Measurements from ENCODE around the gene RBM34.
"Not testable (repeated sequence)": the region's sequence is repeated elsewhere in the genome, so short reads cannot be mapped to it uniquely, and the experiment has no call there.

The RBM34 gene

DNA sequence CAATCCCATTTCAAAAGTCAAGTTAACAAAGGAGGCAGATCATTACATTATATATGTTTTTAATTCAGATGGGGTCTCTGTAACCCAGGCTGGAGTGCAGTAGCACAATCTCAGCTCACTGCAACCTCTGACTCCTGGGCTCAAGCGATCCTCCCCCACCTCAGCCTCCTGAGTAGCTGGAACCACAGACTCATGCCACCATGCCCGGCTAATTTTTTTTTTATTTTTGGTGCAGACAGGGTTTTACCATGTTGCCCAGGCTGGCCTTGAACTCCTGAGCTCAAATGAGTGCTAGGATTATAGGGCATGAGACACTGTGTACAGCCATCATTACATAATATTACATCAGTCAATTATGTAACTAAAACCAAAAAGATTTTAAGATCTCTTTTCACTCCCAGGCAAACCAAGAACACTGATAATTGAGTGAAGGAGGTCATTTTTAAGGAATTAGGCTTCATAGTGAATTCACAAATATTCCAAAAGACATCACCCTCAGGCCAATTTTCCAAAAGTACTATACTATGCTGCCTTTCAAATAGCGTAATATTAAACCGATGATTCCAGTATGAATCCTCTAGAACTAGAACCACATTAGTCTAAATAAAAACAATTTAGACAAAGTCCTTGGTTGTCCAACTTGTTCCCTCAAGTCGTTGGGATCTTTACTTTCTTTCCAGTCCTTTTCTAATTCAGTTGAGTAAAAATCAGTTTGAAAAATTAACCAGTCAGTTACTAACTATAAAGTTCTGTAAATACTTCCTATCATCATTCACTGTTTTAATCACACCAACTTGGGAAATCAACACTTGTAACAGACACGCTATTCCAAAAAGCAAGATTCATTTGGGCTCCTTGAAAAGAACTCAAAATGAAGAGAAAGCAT lies 48.5 kb downstream of the RBM34 start:
- DNase-seq: no peak

DNA sequence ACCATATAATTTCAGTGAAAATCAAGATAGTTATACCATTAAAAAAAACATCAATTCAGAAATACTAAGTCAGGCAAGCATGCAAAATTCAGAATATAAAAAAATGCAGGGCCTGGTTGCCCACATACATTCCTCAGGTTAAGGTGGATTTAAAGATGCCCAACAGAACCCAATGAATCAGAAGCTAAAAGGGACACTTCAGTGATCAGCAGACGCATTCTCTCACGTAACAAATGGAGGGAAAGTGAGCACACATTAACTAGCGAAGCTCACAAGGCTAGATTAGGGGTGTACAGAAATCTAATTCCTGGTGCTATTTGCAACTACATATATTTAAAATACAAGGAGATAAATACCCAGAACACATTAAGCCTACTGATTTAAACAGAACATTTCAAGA lies 49.9 kb downstream of the RBM34 start:
- no peak for DNase-seq

DNA sequence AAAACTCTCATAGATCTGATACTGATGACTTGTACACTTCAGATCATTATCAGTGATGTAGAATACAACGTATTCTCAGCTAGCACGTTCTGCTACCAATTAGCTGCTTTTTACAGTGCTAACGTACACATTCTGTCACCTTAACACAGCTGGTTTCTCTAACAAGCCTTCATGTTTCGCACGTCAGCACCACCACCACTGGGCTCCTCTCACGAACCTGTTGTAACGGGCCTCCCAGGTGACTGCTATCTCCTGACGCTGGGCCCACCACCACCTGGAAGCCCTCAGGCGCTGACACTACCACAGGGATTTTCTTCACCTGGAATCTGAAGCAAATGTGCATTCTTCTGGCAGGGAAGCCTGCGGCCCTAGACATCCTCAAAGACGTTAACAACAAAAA lies 52.2 kb downstream of the RBM34 start:
- DNase-seq: no peak

DNA sequence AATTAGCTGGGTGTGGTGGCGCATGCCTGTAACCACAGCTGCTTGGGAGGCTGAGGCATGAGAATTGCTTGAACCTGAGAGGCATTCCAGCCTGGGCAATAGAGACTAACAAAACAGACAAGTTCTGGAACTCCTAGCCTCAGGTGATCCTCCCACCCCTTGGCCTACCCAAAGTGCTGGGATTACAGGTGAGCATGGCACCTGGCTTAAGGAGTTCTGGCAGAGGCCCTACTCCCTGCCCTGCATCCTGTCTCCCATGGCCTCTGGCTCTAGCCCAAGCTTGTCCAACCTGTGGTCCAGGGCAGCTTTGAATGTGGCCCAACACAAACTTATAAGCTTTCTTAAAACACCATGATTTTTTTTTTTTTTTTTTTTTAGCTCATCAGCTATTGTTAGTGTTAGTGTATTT lies 52.9 kb downstream of the RBM34 start:
- no peak for DNase-seq

DNA sequence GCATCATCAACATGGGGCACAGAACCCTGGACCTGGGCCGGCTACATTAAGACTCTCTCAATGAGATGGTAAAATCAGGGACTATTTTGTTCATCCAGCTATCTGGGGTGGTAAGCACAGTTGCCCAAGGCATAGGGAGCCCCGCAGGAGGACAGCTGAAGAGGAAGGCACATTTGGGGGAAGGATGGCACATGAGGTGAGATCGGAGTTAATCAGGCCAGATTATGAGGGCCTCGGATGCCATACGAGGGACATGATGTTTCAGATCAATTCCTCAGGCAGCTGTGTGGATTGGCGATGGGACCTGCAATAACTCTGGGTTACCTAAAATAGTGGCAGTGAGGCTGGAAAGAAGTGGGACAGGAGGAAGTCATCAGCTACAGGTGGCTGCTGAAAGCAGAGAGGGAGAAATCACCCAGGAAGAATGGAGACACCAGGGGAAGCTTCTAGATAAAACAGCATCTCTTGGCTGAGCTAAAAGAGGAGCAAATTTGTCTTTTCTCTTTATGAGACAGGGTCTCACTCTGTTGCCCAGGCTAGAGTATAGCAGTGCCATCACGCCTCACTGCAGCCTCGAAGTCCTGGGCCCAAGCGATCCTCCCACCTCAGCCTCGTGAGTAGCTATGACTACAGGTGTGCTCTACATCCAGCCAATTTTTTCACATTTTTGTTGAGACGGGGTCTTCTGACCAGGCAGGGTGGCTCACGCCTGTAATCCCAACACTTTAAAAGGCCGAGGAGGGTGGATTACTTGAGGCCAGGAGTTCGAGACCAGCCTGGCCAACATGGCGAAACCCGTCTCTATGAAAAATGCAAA lies 53.5 kb downstream of the RBM34 start:
- DNase-seq: no peak

DNA sequence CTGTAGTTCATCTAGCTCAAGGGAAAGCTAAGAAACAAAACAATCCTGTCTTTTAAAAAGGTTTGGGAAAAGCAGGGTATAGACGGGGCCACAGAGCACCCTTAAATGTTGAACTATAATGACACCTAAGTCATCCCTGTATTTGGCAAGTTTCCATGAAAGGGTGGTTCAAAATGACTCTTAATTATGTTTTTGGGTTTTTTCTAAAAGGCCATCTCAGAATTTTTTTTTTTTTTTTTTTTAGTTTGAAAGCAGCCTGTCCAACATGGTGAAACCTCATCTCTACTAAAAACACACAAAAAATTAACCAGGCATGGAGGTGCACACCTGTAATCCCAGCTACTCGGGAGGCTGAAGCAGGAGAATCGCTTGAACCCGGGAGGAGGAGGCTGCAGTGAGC lies 54.6 kb downstream of the RBM34 start:
- no peak for DNase-seq

DNA sequence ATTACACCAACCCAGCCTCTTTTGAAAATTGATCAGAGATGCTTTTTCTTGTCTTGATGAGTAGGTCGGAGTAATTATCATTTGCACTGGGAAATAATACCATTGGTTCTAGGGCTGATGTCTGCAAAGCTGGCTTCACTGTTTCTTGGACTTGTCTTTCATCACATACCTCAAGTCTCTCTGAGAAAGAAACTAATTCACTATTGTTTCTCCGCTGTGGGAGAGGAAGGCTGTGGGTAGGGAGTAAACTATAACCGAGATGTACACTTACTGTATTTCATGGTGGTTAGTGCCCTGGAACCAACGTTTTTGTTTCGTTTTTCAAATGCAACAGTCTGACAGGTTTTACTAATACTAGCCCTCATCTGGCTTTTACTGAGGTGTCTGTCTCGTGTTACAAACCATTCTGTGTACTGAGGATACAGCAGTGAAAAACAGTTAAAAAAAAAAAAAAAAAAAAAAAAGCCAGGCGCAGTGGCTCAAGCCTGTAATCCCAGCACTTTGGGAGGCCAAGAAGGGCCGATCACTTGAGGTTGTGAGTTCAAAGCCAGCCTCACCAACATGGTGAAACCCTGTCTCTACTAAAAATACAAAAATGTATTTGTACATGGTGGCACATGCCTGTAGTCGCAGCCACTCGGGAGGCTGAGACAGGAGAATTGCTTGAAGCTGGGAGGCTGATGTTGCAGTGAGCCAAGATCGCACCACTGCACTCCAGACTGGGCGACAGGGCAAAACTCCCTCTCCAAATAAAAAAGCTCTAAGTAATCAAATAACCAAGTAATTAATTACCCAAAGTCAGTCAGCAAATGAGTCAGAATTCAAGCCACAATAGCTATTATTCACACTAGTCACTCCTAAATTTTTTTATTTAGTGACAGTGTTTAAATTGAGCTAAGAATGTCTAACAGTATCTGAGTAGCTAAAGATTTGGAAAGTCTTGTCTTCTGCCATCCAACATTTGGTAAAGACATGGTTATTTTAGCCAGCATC lies 55.7 kb downstream of the RBM34 start:
- peak; percentile 29 for DNase-seq

DNA sequence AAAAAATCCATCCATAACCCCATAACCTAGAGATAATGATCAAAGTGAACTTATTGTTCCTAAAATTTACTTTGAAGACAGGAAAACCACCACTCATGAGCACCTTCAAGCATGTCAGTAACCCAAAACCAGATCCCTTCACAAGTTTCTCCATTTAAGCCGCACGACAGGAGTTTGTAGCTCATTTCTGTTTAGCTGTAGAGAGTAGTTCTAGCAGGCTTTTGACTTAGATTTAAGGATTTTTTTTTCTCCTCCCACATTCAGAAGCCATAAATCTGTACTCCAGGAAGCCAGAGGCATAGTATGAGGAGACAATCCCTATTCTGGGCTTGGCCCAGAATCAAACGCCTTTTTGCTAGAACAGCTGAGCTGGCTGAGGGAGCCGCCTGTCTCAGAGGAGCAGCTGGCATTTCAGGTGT lies 58.0 kb downstream of the RBM34 start:
- DNase-seq: no peak

DNA sequence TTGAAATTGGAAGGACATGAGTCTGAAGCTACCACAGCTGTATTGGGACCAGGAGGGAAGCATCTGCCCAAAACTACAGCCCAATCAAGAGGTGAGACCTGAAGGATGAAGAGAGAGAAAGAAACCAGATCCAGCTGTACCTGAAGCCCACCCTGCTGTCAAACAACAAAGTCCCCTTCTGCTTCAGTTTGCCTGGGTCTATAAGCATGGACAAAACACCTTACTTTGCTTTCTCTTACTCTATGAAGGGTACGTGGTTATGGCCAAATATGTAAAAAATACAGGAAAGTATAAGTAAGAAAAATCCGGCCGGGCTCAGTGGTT lies 58.8 kb downstream of the RBM34 start:
- DNase-seq: no peak

DNA sequence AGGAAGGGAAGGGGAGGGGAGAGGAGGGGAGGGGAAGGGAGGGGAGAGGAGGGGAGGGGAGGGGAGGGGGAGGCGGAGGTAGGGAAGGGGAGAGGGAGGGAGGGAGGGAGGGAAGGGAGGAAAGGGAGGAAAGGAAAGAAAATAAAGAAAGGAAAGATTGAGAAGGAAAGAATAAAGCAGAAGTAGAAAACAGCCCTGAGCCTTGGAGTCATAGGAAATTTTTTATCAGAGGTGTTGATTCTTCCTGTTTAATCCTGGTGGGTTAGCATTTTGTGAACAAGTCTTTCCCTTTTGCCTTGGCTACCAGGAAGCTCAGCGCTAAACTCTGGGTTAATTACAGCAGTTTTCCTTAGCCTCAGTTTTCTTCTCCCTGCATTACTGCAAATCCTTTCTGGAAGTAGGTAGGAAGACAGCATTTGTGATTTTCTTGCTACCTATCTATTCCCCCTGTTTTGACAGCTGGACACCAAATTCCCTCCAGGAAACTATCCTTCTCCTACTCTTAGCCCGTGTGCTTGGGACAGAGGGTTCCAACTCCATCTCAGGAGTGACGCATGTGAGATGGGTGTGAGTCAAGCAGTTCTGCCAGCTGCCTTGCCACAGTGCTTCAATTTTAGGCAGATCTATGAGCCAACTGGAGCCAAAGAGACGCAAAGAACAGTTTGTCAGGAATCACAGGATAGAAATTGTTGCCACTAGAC lies 59.3 kb downstream of the RBM34 start:
- DNase-seq: no peak

DNA sequence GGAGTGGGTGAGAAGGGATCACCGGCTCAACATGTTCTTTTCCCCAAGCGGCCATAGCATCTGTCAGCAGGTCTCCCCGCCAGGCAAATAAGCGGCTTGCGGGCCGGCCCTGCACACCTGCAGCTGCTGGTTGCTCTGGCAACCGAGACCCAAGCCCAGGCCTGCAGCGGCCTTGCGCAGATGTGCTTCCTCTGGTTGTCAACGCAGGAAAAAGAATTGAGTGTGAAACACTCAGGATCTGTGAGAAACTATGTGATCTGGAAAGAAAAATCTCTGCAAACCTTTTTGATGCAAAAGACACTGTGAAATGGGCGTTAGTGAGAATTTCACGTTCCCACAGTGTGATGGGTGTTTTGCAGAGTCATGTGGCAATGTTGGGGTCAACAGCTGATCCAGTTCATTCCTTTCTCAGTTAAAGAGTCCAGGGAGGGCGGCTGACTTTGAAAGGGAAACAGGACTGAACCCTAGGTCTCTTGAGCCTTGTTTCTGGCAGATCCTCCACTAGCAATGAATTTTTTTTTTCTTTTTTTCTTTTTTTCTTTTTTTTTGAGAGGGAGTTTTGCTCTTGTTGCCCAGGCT lies 60.8 kb downstream of the RBM34 start:
- DNase-seq: no peak

DNA sequence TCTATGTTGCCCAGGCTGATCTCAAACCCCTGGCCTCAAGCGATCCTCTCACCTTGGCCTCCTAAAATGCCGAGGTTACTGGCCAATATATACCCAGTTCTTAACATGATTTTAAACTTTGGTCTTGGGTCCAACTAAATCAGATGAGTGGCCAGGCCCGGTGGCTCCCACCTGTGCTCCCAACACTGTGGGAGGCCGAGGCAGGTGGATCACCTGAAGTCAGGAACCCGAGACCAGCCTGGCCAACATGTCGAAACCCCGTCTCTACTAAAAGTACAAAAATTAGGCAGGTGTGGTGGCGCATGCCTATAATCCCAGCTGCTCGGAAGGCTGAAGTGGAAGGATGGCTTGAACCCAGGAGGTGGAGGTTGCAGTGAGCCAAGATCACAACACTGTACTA lies 62.1 kb downstream of the RBM34 start:
- no peak for DNase-seq

DNA sequence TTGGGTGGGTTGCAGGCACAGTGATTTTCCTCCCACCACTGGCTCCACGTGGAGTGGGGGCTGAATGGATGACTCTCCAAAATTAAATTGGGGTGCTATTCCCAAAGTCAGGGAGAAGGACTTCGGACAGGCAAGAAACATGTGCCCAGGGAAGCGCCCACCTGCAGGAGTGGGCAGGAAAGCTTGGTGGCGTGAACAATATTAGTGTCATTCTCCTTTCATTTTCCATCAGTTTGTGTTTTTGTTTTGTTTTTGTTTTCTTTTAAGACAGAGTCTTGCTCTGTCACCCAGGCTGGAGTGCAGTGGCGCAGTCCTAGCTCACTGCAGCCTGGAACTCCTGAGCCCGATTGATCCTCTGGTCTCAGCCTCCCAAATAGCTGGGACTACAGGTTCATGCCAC lies 62.5 kb downstream of the RBM34 start:
- DNase-seq: no peak

DNA sequence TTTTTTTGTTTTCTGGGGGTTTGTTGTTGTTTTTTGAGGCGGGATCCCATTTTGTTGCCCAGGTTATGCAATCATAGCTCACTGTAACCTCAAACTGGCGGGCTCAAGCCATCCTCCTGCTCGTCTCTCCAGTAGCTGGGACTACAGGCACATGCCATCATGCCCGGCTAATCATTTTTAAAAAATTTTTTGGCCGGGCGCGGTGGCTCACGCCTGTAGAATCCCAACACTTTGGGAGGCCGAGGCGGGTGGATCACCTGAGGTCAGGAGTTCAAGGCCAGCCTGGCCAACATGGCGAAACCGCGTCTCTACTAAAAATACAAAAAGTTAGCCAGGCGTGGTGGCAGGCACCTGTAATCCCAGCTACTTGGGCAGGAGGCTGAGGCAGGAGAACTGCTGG lies 63.5 kb downstream of the RBM34 start:
- not testable (repeated sequence) for DNase-seq

DNA sequence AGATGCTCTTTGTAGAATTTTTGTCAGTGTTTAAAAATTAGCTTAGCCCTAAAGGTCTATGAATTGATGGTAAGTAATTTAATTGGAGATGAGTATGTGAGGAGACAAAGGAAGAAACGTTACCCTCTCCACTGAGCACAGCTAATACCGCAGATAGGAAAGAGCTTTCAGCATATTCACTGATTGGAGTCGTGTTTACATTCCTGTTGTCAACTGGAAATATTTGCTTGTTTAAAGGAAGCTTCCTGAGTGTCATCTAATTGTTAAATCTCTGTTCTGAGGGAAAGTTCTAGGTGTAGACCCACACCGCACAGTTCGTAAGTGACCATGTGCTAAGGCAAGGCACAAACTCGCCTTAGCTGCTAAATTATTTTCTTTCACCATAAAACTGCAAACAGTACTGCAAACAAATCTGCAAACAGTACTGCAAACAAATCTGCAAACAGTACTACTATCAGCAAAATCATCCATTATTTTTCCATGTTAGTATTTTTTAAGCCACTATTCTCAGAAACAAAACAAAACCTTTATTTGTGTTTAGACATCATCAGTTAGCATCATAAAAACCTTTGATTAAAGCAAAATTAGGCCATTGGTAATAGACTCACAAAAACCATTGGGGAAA lies 65.0 kb downstream of the RBM34 start:
- no peak for DNase-seq

DNA sequence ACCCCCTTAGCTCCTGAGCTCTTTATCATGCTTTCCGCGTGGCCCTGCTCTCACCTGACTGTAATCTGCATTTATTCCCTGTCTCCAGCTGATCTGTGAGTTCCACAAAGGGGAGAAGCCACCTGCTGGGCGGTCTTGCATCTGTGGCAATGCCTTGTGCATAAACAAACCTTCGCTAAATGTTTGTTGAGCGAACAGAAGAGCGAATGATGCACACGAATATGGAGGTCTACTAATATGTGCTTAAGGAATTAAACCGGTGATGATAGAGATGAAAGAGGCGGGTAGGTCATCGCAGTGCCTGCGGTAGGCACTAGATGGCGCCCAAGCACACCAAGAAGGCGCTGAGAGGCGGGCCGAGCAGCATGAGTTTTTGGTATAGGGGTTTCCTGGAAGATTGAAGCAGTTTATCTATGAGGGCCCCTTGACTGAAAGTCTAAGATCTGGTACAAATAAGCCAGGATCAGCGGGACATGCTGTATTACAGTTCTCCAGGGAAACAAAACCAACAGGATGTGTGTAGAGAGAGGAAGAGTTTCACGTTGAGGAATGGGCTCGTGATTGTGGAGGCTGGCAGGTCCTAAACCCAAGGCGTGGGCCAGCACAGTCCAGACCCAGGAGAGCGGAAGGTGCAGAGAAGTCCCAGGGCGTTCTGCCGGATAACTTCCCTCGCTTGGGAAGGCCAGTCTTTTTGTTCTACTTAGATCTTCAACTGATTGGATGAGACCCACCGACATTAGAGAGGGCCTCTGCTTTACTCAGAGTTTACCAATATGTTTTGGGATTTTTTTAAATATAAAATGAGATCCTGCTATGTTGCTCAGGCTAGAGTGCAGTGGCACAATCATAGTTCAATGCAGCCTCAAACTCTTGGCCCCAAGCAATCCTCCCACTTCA lies 67.1 kb downstream of the RBM34 start:
- peak; percentile 29 for DNase-seq

DNA sequence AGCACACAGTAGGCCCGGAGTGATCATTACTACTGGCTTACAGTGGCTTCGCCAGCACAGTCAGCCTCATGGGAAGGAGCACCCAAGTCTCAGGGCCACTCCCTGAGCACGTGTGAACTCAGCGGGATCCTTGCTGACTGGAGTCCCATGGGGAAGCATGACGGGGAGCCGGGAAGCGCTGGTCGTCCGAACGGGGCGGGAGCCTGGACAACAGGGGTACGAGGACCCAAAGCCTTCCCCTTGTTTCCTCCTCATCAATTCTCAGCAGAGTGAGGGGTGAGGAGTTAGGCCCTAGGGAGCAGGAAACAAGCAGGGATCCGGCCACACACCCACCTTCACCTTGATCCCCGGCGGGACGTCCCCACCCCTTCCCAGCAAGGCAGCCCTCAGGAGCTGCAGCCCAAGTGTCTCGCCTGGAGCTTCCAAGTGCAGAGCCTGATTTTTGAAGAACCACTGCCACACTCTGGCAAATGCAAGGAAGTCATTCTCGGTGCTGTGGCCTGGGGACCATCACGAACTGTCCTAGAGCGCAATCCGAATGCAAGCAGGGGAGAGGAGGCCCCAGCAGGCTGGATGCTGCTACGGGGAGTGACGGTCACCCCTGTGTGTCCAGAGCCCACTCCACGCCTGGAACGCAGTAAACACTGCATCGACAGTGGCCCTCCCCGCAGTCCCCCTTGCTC lies 67.9 kb downstream of the RBM34 start:
- no peak for DNase-seq

DNA sequence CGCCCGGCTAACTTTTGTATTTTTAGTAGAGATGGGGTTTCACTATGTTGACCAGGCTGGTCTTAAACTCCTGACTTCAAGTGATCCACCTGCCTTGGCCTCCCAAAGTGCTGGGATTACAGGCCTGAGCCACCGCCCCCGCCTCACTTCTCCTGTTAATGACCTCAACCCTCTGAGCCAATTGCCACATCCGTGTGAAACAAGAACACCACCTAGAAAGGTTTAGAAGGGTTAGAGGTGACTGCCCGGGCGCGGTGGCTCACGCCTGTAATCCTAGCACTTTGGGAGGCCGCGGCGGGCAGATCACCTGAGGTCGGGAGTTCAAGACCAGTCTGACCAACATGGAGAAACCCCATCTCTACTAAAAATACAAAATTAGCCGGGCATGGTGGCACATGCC lies 68.6 kb downstream of the RBM34 start:
- not testable (repeated sequence) for DNase-seq

DNA sequence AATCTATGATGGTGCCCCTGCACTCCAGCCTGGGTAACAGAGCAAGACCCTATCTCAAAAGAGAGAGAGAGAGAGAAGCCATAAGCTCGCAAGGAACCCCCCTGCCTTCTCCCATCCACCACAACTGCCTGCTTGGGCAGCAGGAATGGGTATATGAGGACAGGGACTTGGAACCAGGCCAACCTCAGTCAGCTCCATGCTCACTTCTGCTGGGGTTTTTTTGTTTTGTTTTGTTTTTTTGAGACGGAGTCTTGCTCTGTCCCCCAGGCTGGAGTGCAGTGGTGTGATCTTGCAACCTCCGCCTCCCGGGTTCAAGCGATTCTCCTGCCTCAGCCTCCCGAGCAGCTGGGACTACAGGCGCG lies 69.0 kb downstream of the RBM34 start:
- DNase-seq: not testable (repeated sequence)

Data from DMS 273 treated with DMSO at 0.1 percent for 48 hours (cell line).